ENCODE measurements around the gene AIP.

The AIP gene

GRCh38 chr11:67482827-67483798 is at the start of gene AIP:
Gene AIP, plus strand, starts transcription at chr11:67483026. Its CDS starts 133 bp downstream, at chr11:67483159.
- DNase-seq: peak; percentile 98

- DNase-seq: no peak
These were observed 49.1 kb upstream of the AIP start for GRCh38 chr11:67433536-67434394.

GRCh38 chr11:67434395-67434881 is 48.4 kb upstream of the AIP start:
- DNase-seq: no peak

GRCh38 chr11:67435031-67435726 is 47.6 kb upstream of the AIP start:
- no peak for DNase-seq

GRCh38 chr11:67435727-67436458 is 46.9 kb upstream of the AIP start:
- DNase-seq: no peak

GRCh38 chr11:67436459-67437081 is 46.3 kb upstream of the AIP start:
- peak; percentile 58 to 65 for DNase-seq

GRCh38 chr11:67437082-67437808 is 45.6 kb upstream of the AIP start, which contains the start of gene PTPRCAP:
Gene PTPRCAP, minus strand, starts transcription at chr11:67437682. Its CDS starts 63 bp downstream, at chr11:67437619.
- peak; percentile 73 to 78 for DNase-seq

GRCh38 chr11:67437809-67438157 is 45.0 kb upstream of the AIP start:
- DNase-seq: no peak

GRCh38 chr11:67438158-67438902 is 44.5 kb upstream of the AIP start:
- DNase-seq: peak; percentile 66 to 76

GRCh38 chr11:67439321-67440228 is 43.3 kb upstream of the AIP start:
- no peak for DNase-seq

- no peak for DNase-seq
These were observed 42.4 kb upstream of the AIP start for GRCh38 chr11:67440229-67441097.

GRCh38 chr11:67441098-67441563 is 41.7 kb upstream of the AIP start:
- no peak for DNase-seq

- DNase-seq: peak; percentile 29 to 49
These were observed 41.0 kb upstream of the AIP start for GRCh38 chr11:67441731-67442351.

- DNase-seq: no peak
These were observed 40.1 kb upstream of the AIP start for GRCh38 chr11:67442504-67443404.

- no peak for DNase-seq
These were observed 37.3 kb upstream of the AIP start for GRCh38 chr11:67445515-67445914.

GRCh38 chr11:67448220-67448609 is 34.6 kb upstream of the AIP start:
- DNase-seq: no peak

Data from CD4-positive, alpha-beta T cell treated with Interleukin-4 for 1 hour (primary cell).